CD4-positive, alpha-beta memory T cell (primary cell): ENCODE data around the gene MAPK12. TPM values are rescaled to one million over a fixed set of nuclear protein-coding genes. Genes with fewer than 3 reads are reported as not detected.

ENCODE experiments used
- CTCF ChIA-PET: fragments of 350-600 bp; sonication (Branson Sonifier 250); formaldehyde crosslinking; loops from one replicate; lab custom pipeline; 2021; ENCODE audit warnings: inconsistent platforms; ENCODE audit not compliant: partially characterized antibody; lab: Charles Lee
- POLR2A ChIA-PET: fragments of 350-600 bp; sonication (Branson Sonifier 250); formaldehyde crosslinking; loops from one replicate; lab custom pipeline; 2021; ENCODE audit not compliant: partially characterized antibody; lab: Charles Lee
- DNase-seq, 5 donors: peaks; one replicate each; pipeline versions ENCODE4 v3.0.0 to v3.0.0-alpha.2; 2020 to 2022; ENCODE audit warnings: mixed read lengths in 1 of 5
- H3K27ac ChIP-seq: one replicate; pipeline ENCODE4 v1.7.0; 2013; ENCODE audit warnings: low read depth, low read length
- H3K27me3 ChIP-seq: 2 replicates; pipeline ENCODE4 v1.7.0; 2013; ENCODE audit warnings: mild to moderate bottlenecking, low read length, moderate library complexity; ENCODE audit not compliant: insufficient read depth
- H3K36me3 ChIP-seq: 2 replicates; pipeline ENCODE4 v1.7.0; 2013; ENCODE audit warnings: mild to moderate bottlenecking, low read length, moderate library complexity; ENCODE audit not compliant: insufficient read depth
- H3K4me1 ChIP-seq: 2 replicates; pipeline ENCODE4 v1.7.0; 2013; ENCODE audit warnings: mild to moderate bottlenecking, low read length, moderate library complexity; ENCODE audit not compliant: insufficient read depth
- H3K4me3 ChIP-seq, 2 donors: one replicate each; pipeline ENCODE4 v1.7.0; 2013; ENCODE audit warnings: low read length in 2 of 2, mild to moderate bottlenecking in 1 of 2
- H3K9me3 ChIP-seq, 2 donors: one replicate each; pipeline ENCODE4 v1.7.0; 2013; ENCODE audit warnings: low read length in 2 of 2, control low read depth in 1 of 2; ENCODE audit not compliant: control insufficient read depth in 1 of 2
- H3K27ac Mint-ChIP-seq, 7 donors: one replicate each; pipeline ENCODE4 v1.8.0; 2020 to 2021; ENCODE audit warnings: mixed read lengths in 7 of 7, mild to moderate bottlenecking in 6 of 7, inconsistent platforms in 3 of 7, moderate library complexity in 3 of 7
- H3K27me3 Mint-ChIP-seq, 2 donors: one replicate each; pipeline ENCODE4 v1.8.0; 2020 to 2021; ENCODE audit warnings: mixed read lengths in 2 of 2
- H3K36me3 Mint-ChIP-seq, 2 donors: one replicate each; pipeline ENCODE4 v1.8.0; 2020 to 2021; ENCODE audit warnings: mixed read lengths in 2 of 2, inconsistent platforms in 1 of 2, mild to moderate bottlenecking in 1 of 2
- H3K4me1 Mint-ChIP-seq, 4 donors: one replicate each; pipeline ENCODE4 v1.8.0; 2020 to 2021; ENCODE audit warnings: mixed read lengths in 4 of 4, mild to moderate bottlenecking in 1 of 4
- H3K4me3 Mint-ChIP-seq, 8 donors: one replicate each; pipeline ENCODE4 v1.8.0; 2020 to 2021; ENCODE audit warnings: mixed read lengths in 8 of 8, mild to moderate bottlenecking in 7 of 8, moderate library complexity in 6 of 8, inconsistent platforms in 3 of 8
- H3K9me3 Mint-ChIP-seq, 8 donors: one replicate each; pipeline ENCODE4 v1.8.0; 2020 to 2021; ENCODE audit warnings: mixed read lengths in 8 of 8, mild to moderate bottlenecking in 5 of 8, inconsistent platforms in 3 of 8, moderate library complexity in 1 of 8
- intact Hi-C: fragments of 100-400 bp; cut with micrococcal nuclease; formaldehyde crosslinking; loops from one replicate; pipeline ENCODE4 v1.15.1; 2023
- polyA plus RNA-seq, 2 donors: library from polyadenylated mRNA; unstranded; fragments of 300-500 nt; fragmentation: Illumina TruSeq; gene quantifications; one replicate each; pipeline ENCODE4 v1.2.3, GENCODE V29; 2021
- total RNA-seq, 2 experiments: library from RNA; stranded (reverse); gene quantifications; one replicate each; pipeline ENCODE4 v1.2.3, GENCODE V29; 2021

The MAPK12 gene
- total and polyA plus RNA-seq, 4 experiments from 2014 or later, result 0.05 to 2.9 (median 2.9) TPM; not detected in 1

- H3K27ac Mint-ChIP-seq, result no peak overlapping the region
- Histone ChIP-seq H3K36me3 (no peaks in the 10 kb centered on the region), H3K4me1 (no peaks in the 10 kb centered on the region), H3K9me3 (no peaks in the 10 kb centered on the region), H3K27ac (no peak overlapping the region), H3K4me3 (no peak overlapping the region), H3K27me3 (no peaks in the 10 kb centered on the region)
- H3K4me1 Mint-ChIP-seq, result no peaks in the 10 kb centered on the region
- H3K4me3 Mint-ChIP-seq, result peak overlapping the region in 1 of 8 donors; percentile 59
- H3K36me3 Mint-ChIP-seq, result no peaks in the 10 kb centered on the region
- ChIA-PET POLR2A (no interaction called here), CTCF (no interaction called here)
- intact Hi-C loops, result no loop called here
- DNase-seq, result no peak
- H3K27me3 Mint-ChIP-seq, result no peaks in the 10 kb centered on the region
- no peaks in the 10 kb centered on the region for H3K9me3 Mint-ChIP-seq
Measured at GRCh38 chr22:50280708-50281383, 19.4 kb upstream of the MAPK12 start.

- POLR2A ChIA-PET, result interaction anchor here (0.5 kb wide), 1 partner anchor 34 kb away, joined by 3 read pairs; no protein-coding TSS in a partner anchor
- H3K4me1 Mint-ChIP-seq, result no peaks in the 10 kb centered on the region
- no peaks in the 10 kb centered on the region for H3K27me3 ChIP-seq
- H3K27ac Mint-ChIP-seq, result no peak overlapping the region
- H3K9me3 Mint-ChIP-seq, result no peaks in the 10 kb centered on the region
- no peaks in the 10 kb centered on the region for H3K36me3 ChIP-seq
- CTCF ChIA-PET, result no interaction called here
- no peak overlapping the region for H3K4me3 ChIP-seq
- H3K4me1 ChIP-seq, result no peaks in the 10 kb centered on the region
- intact Hi-C loops, result no loop called here
- no peak for DNase-seq
- no peak overlapping the region for H3K4me3 Mint-ChIP-seq
- H3K27ac ChIP-seq, result no peak overlapping the region
- no peaks in the 10 kb centered on the region for H3K9me3 ChIP-seq
- no peaks in the 10 kb centered on the region for H3K27me3 Mint-ChIP-seq
- H3K36me3 Mint-ChIP-seq, result no peaks in the 10 kb centered on the region
Measured at GRCh38 chr22:50280022-50280707, 18.7 kb upstream of the MAPK12 start.

- H3K27ac ChIP-seq, result no peak overlapping the region
- H3K27ac Mint-ChIP-seq, result no peak overlapping the region
- H3K27me3 Mint-ChIP-seq, result no peaks in the 10 kb centered on the region
- H3K4me3 Mint-ChIP-seq, result no peak overlapping the region
- POLR2A ChIA-PET, result no interaction called here
- CTCF ChIA-PET, result no interaction called here
- no peaks in the 10 kb centered on the region for H3K9me3 ChIP-seq
- peaks cover 0 to 2% (median under 1%) of the 10 kb centered on the region in 4 donors for H3K4me1 Mint-ChIP-seq
- no peaks in the 10 kb centered on the region for H3K36me3 Mint-ChIP-seq
- no peaks in the 10 kb centered on the region for H3K36me3 ChIP-seq
- no peak overlapping the region for H3K4me3 ChIP-seq
- no peaks in the 10 kb centered on the region for H3K27me3 ChIP-seq
- DNase-seq, result no peak
- intact Hi-C loops, result no loop called here
- peaks cover 3% of the 10 kb centered on the region for H3K4me1 ChIP-seq
- H3K9me3 Mint-ChIP-seq, result no peaks in the 10 kb centered on the region
Measured at GRCh38 chr22:50278956-50279619, 17.6 kb upstream of the MAPK12 start.

GRCh38 chr22:50278461-50278860 lies 17.0 kb upstream of the MAPK12 start:
- intact Hi-C loops, result no loop called here
- Histone ChIP-seq H3K4me3 (no peak overlapping the region), H3K4me1 (peaks cover 3% of the 10 kb centered on the region), H3K9me3 (no peaks in the 10 kb centered on the region), H3K27ac (no peak overlapping the region), H3K27me3 (no peaks in the 10 kb centered on the region), H3K36me3 (no peaks in the 10 kb centered on the region)
- Mint-ChIP-seq H3K4me3 (no peak overlapping the region), H3K27me3 (no peaks in the 10 kb centered on the region), H3K9me3 (no peaks in the 10 kb centered on the region), H3K4me1 (peaks cover 0 to 7% (median 2%) of the 10 kb centered on the region in 4 donors), H3K36me3 (no peaks in the 10 kb centered on the region), H3K27ac (no peak overlapping the region)
- CTCF ChIA-PET, result no interaction called here
- POLR2A ChIA-PET, result no interaction called here
- no peak for DNase-seq

- Mint-ChIP-seq H3K4me3 (no peak overlapping the region), H3K27ac (no peak overlapping the region), H3K27me3 (no peaks in the 10 kb centered on the region), H3K9me3 (no peaks in the 10 kb centered on the region), H3K4me1 (peaks cover 0 to 7% (median 2%) of the 10 kb centered on the region in 4 donors), H3K36me3 (no peaks in the 10 kb centered on the region)
- no peak overlapping the region for H3K27ac ChIP-seq
- peaks cover 3% of the 10 kb centered on the region for H3K4me1 ChIP-seq
- no peaks in the 10 kb centered on the region for H3K36me3 ChIP-seq
- no peak overlapping the region for H3K4me3 ChIP-seq
- intact Hi-C loops, result no loop called here
- no peaks in the 10 kb centered on the region for H3K27me3 ChIP-seq
- ChIA-PET CTCF (no interaction called here), POLR2A (no interaction called here)
- no peaks in the 10 kb centered on the region for H3K9me3 ChIP-seq
- no peak for DNase-seq
Measured at GRCh38 chr22:50277761-50278160, 16.3 kb upstream of the MAPK12 start.

- peak in 3 of 5 donors; percentile 24 to 58 (median 52) for DNase-seq
- ChIA-PET POLR2A (interaction anchor here (1.0 to 1.4 kb wide), 4 partner anchors 31 to 66 kb away, joined by 3 to 4 read pairs (median 4); no protein-coding TSS in a partner anchor), CTCF (interaction anchor here (1.0 to 2.3 kb wide), 8 partner anchors 34 to 345 kb away, joined by 3 to 17 read pairs (median 4); partner anchors contain the start of gene DENND6B)
- Histone ChIP-seq H3K4me3 (no peak overlapping the region), H3K4me1 (peaks cover 6% of the 10 kb centered on the region), H3K36me3 (no peaks in the 10 kb centered on the region), H3K9me3 (no peaks in the 10 kb centered on the region), H3K27ac (no peak overlapping the region), H3K27me3 (no peaks in the 10 kb centered on the region)
- Mint-ChIP-seq H3K4me3 (no peak overlapping the region), H3K27me3 (no peaks in the 10 kb centered on the region), H3K36me3 (no peaks in the 10 kb centered on the region), H3K9me3 (no peaks in the 10 kb centered on the region), H3K4me1 (peaks cover 0 to 8% (median 3%) of the 10 kb centered on the region in 4 donors), H3K27ac (peak overlapping the region in 1 of 7 donors; percentile 66)
- intact Hi-C loops, result no loop called here
Measured at GRCh38 chr22:50276143-50276542, 14.7 kb upstream of the MAPK12 start.
